H1 (cell line): ENCODE results near the gene COL20A1. TPM values are rescaled to one million over a fixed set of nuclear protein-coding genes. Genes with fewer than 3 reads are reported as not detected.

Experiments
- CTCF ChIA-PET: fragments of 300-600 bp; sonication (Branson Sonifier 250); formaldehyde crosslinking; loops from one replicate; lab custom pipeline; 2021; ENCODE audit not compliant: partially characterized antibody; lab: Charles Lee
- POLR2A ChIA-PET: fragments of 300-600 bp; sonication (Branson Sonifier 250); formaldehyde crosslinking; loops from one replicate; lab custom pipeline; 2021; ENCODE audit warnings: inconsistent platforms; ENCODE audit not compliant: partially characterized antibody; lab: Charles Lee
- DNase-seq, 2 experiments: peaks; one replicate each; pipeline versions ENCODE4 v3.0.0 to v3.0.0-alpha.2; 2010 to 2022; ENCODE audit warnings: low spot score in 2 of 2, low read depth in 1 of 2, mixed read lengths in 1 of 2
- FAIRE-seq: peaks from 2 replicates; lab custom pipeline; 2011; peaks lifted over from hg19 to GRCh38; lab: Jason Lieb, UNC
- H2AFZ ChIP-seq: 2 replicates; pipeline ENCODE4 v1.8.1; 2012; ENCODE audit warnings: low read length, inconsistent platforms
- H2AK5ac ChIP-seq: 2 replicates; pipeline ENCODE4 v1.6.1; 2013; ENCODE audit warnings: low read depth, low read length
- H2BK120ac ChIP-seq: replicated peaks from 2 replicates; pipeline ENCODE3; 2013; ENCODE audit warnings: low read depth, low read length, inconsistent platforms
- H2BK12ac ChIP-seq: 2 replicates; pipeline ENCODE4 v1.6.1; 2013; ENCODE audit warnings: low read depth, low read length
- H2BK15ac ChIP-seq: 2 replicates; pipeline ENCODE4 v1.6.1; 2013; ENCODE audit warnings: low read length
- H2BK20ac ChIP-seq: 2 replicates; pipeline ENCODE4 v1.6.1; 2013; ENCODE audit warnings: low read length
- H2BK5ac ChIP-seq: 2 replicates; pipeline ENCODE4 v1.6.1; 2013; ENCODE audit warnings: low read depth, low read length
- H3K14ac ChIP-seq: 2 replicates; pipeline ENCODE4 v1.6.1; 2013; ENCODE audit warnings: inconsistent platforms; ENCODE audit not compliant: insufficient read length
- H3K18ac ChIP-seq: 2 replicates; pipeline ENCODE4 v1.6.1; 2013; ENCODE audit warnings: low read length; ENCODE audit errors: extremely low read depth
- H3K23ac ChIP-seq: 2 replicates; pipeline ENCODE4 v1.6.1; 2013; ENCODE audit warnings: inconsistent platforms; ENCODE audit not compliant: insufficient read length
- H3K23me2 ChIP-seq: 2 replicates; pipeline ENCODE4 v1.6.1; 2013; ENCODE audit warnings: low read depth, low read length
- H3K27ac ChIP-seq: 2 replicates; pipeline ENCODE4 v1.6.1; 2011; ENCODE audit warnings: low read depth, low read length, inconsistent platforms
- H3K27me3 ChIP-seq, 4 experiments: replicated peaks in 1 of 4; 1 replicate in 1 of 4; 2 replicates in 3 of 4; pipeline versions ENCODE4 v1.6.1 to v1.8.1; 2011 to 2013; ENCODE audit warnings: low read length in 3 of 4, mild to moderate bottlenecking in 3 of 4, inconsistent platforms in 2 of 4, mixed read lengths in 2 of 4, moderate library complexity in 1 of 4; ENCODE audit not compliant: control insufficient read depth in 3 of 4, insufficient read depth in 3 of 4; ENCODE audit errors: extremely low read depth in 1 of 4
- H3K36me3 ChIP-seq, 4 experiments: 2 replicates each; pipeline versions ENCODE4 v1.6.1 to v1.8.1; 2011 to 2013; ENCODE audit warnings: mild to moderate bottlenecking in 4 of 4, low read length in 3 of 4, moderate library complexity in 2 of 4, control low read depth in 1 of 4, inconsistent platforms in 1 of 4; ENCODE audit not compliant: insufficient read depth in 4 of 4, control insufficient read depth in 2 of 4
- H3K4ac ChIP-seq: replicated peaks from 2 replicates; pipeline ENCODE3; 2013; ENCODE audit warnings: low read length, low read depth, mixed read lengths, inconsistent platforms; ENCODE audit not compliant: insufficient read length
- H3K4me1 ChIP-seq, 4 experiments: replicated peaks in 1 of 4; 1 replicate in 1 of 4; 2 replicates in 3 of 4; pipeline versions ENCODE4 v1.6.1 to v1.8.1; 2011 to 2013; ENCODE audit warnings: low read length in 3 of 4, inconsistent platforms in 2 of 4, mixed read lengths in 1 of 4; ENCODE audit not compliant: insufficient read depth in 4 of 4, control insufficient read depth in 3 of 4
- H3K4me2 ChIP-seq, 2 experiments: 2 replicates each; pipeline versions ENCODE4 v1.6.1 to v1.8.1; 2011 to 2013; ENCODE audit warnings: low read depth in 2 of 2, low read length in 2 of 2, control low read depth in 1 of 2, inconsistent platforms in 1 of 2, mild to moderate bottlenecking in 1 of 2; ENCODE audit not compliant: insufficient read depth in 1 of 2
- H3K4me3 ChIP-seq, 4 experiments: fragments of 200-600, 300-600 bp in 1 of 4; sonication (generic), shearing (Covaris generic), sonication (Bioruptor Twin) in 1 of 4; 2 replicates each; pipeline versions ENCODE4 v1.5.1 to v1.8.1; 2011 to 2016; ENCODE audit warnings: low read length in 4 of 4, low read depth in 3 of 4, control low read depth in 2 of 4, inconsistent platforms in 2 of 4, mild to moderate bottlenecking in 2 of 4, mixed read lengths in 1 of 4, moderate library complexity in 1 of 4; ENCODE audit not compliant: insufficient read depth in 2 of 4; ENCODE audit errors: extremely low read depth in 1 of 4
- H3K56ac ChIP-seq: replicated peaks from 2 replicates; pipeline ENCODE3; 2013; ENCODE audit warnings: low read depth, mild to moderate bottlenecking, mixed read lengths, low read length, inconsistent platforms; ENCODE audit not compliant: insufficient read length
- H3K79me1 ChIP-seq: 2 replicates; pipeline ENCODE4 v1.6.1; 2013; ENCODE audit warnings: low read depth, low read length, control low read depth
- H3K79me2 ChIP-seq, 2 experiments: 2 replicates each; pipeline versions ENCODE4 v1.6.1 to v1.8.1; 2012 to 2013; ENCODE audit warnings: low read length in 2 of 2, mild to moderate bottlenecking in 2 of 2, inconsistent platforms in 1 of 2; ENCODE audit not compliant: insufficient read depth in 2 of 2, control insufficient read depth in 1 of 2
- H3K9ac ChIP-seq, 4 experiments: replicated peaks in 1 of 4; 1 replicate in 1 of 4; 2 replicates in 3 of 4; pipeline versions ENCODE4 v1.6.1 to v1.8.1; 2011 to 2013; ENCODE audit warnings: low read depth in 3 of 4, low read length in 3 of 4, control low read depth in 2 of 4, mild to moderate bottlenecking in 2 of 4, moderate library complexity in 2 of 4, inconsistent platforms in 1 of 4; ENCODE audit errors: extremely low read depth in 1 of 4
- H3K9me3 ChIP-seq, 2 experiments: 2 replicates each; pipeline versions ENCODE4 v1.6.1 to v1.8.1; 2012 to 2013; ENCODE audit warnings: mild to moderate bottlenecking in 2 of 2, moderate library complexity in 2 of 2, control low read depth in 1 of 2, inconsistent platforms in 1 of 2, low read depth in 1 of 2, low read length in 1 of 2, mixed read lengths in 1 of 2; ENCODE audit not compliant: insufficient read depth in 2 of 2
- H4K20me1 ChIP-seq, 2 experiments: replicated peaks in 1 of 2; 2 replicates each; pipeline versions ENCODE3 to v1.8.1; 2011 to 2013; ENCODE audit warnings: inconsistent platforms in 2 of 2, low read length in 2 of 2, mild to moderate bottlenecking in 1 of 2; ENCODE audit not compliant: insufficient read depth in 2 of 2, control insufficient read depth in 1 of 2
- H4K5ac ChIP-seq: 2 replicates; pipeline ENCODE4 v1.6.1; 2013; ENCODE audit warnings: low read length, low read depth, mixed read lengths, inconsistent platforms; ENCODE audit not compliant: insufficient read length
- H4K8ac ChIP-seq: 2 replicates; pipeline ENCODE4 v1.8.0; 2013; ENCODE audit warnings: mild to moderate bottlenecking, moderate library complexity, low read length, inconsistent platforms; ENCODE audit not compliant: insufficient read depth; ENCODE audit errors: extremely low read depth
- H4K91ac ChIP-seq: replicated peaks from 2 replicates; pipeline ENCODE3; 2013; ENCODE audit warnings: low read length, mixed read lengths, inconsistent platforms; ENCODE audit not compliant: insufficient read length
- BCL11A ChIP-seq, 2 experiments: IDR thresholded peaks; one replicate each; pipeline ENCODE4 v1.6.1; 2011; ENCODE audit warnings: low read depth in 2 of 2, low read length in 2 of 2, mild to moderate bottlenecking in 2 of 2
- GTF2F1 ChIP-seq: IDR thresholded peaks from 2 replicates; pipeline ENCODE4 v1.6.1; 2012; ENCODE audit warnings: low read depth, low read length, improper control_type of control experiment, borderline replicate concordance
- YY1 ChIP-seq: IDR thresholded peaks from 2 replicates; pipeline ENCODE4 v1.6.1; 2011; ENCODE audit warnings: low read depth, mild to moderate bottlenecking, low read length
- WGBS, 2 experiments: shearing (Covaris generic) in 1 of 2; methylation state at CpG; one replicate each; pipeline versions ENCODE4 v1.1.6 to v1.1.7; 2013 to 2015; ENCODE audit warnings: low lambda C conversion rate in 2 of 2, mixed read lengths in 2 of 2, inconsistent platforms in 1 of 2, low coverage in 1 of 2, missing lambda C conversion rate in 1 of 2; ENCODE audit not compliant: insufficient replicate concordance in 2 of 2, insufficient coverage in 1 of 2, insufficient read length in 1 of 2; ENCODE audit errors: extremely low coverage in 1 of 2, missing lambda C conversion rate in 1 of 2; 5-methylcytosine and 5-hydroxymethylcytosine counted together
- polyA plus RNA-seq, 7 experiments: library from polyadenylated mRNA; depleted of rRNA in 3 of 7; stranded (reverse) in 5 of 7; unstranded in 2 of 7; fragments of >200 nt in 5 of 7; fragments of 200-250 nt in 2 of 7; gene quantifications; 1 replicate in 5 of 7; 2 replicates in 1 of 7; 4 replicates in 1 of 7; pipeline versions ENCODE4 v1.2.1 to v1.2.3, GENCODE V29; 2011 to 2013; ENCODE audit warnings: missing spikeins in 2 of 7, mixed read lengths in 2 of 7
- total RNA-seq: library from RNA; stranded (reverse); fragmentation: NEBNext Ultra II Directional; extraction: Animal tissue kit (Norgen Biotek cat#: 25700); gene quantifications from 2 replicates; pipeline ENCODE4 v1.2.1, GENCODE V29; 2021

COL20A1 gene
- total and polyA plus RNA-seq, 2 of the 8 experiments (the other 6 are each of a cell fraction or from before 2014, with no cell fraction given), result 0.19 to 0.21 TPM

DNA sequence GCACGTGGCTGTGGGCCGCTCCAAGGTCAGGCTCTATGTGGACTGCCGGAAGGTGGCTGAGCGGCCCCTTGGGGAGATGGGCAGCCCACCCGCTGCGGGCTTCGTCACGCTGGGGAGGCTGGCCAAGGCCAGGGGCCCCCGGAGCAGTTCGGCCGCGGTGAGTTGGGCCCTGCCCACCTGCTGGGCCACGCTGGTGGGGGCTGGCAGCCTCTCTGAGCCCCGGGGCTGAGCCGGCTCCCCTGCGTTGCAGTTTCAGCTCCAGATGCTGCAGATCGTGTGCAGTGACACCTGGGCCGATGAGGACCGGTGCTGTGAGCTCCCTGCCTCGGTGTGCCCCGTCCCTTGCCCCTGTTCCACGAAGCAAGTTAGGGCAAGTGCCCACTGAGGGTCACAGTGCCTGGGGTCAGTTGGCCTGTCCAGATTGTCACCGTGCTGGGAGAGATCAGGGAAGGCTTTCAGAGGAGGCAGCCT is 27.1 kb downstream of the COL20A1 start:
- no peak overlapping the region for H2BK15ac ChIP-seq
- TF ChIP-seq BCL11A (IDR thresholded peaks at IDR 0.05; ENCODE audit: low read depth in 2 of 2, low read length in 2 of 2), result no peak
- TF ChIP-seq GTF2F1, result no peak
- TF ChIP-seq YY1, result no peak
- no peaks in the 10 kb centered on the region for H4K20me1 ChIP-seq
- no peak overlapping the region for H3K23ac ChIP-seq
- H3K79me1 ChIP-seq, result no peaks in the 10 kb centered on the region
- no peak overlapping the region for H3K14ac ChIP-seq
- no peak overlapping the region for H2BK120ac ChIP-seq
- no peak overlapping the region for H3K56ac ChIP-seq
- H3K9me3 ChIP-seq, result no peaks in the 10 kb centered on the region
- H3K27me3 ChIP-seq, result no peaks in the 10 kb centered on the region
- no peak overlapping the region for H2BK20ac ChIP-seq
- no peak overlapping the region for H3K4me3 ChIP-seq
- no peaks in the 10 kb centered on the region for H3K36me3 ChIP-seq
- H3K79me2 ChIP-seq, result no peaks in the 10 kb centered on the region
- no peaks in the 10 kb centered on the region; a peak in 1 of 7 replicates for H3K4me1 ChIP-seq
- H3K4ac ChIP-seq, result no peak overlapping the region
- no peak overlapping the region for H2BK5ac ChIP-seq
- POLR2A ChIA-PET, result no interaction called here
- no peak overlapping the region for H2AFZ ChIP-seq
- H3K9ac ChIP-seq, result no peak overlapping the region
- H4K5ac ChIP-seq, result no peak overlapping the region
- no peak overlapping the region for H2AK5ac ChIP-seq
- no peak overlapping the region for H4K91ac ChIP-seq
- no peak overlapping the region for H4K8ac ChIP-seq
- DNase-seq (no peak), FAIRE-seq (no peak)
- CTCF ChIA-PET, result interaction anchor here (2.4 to 6.6 kb wide), 3 partner anchors 11 to 62 kb away, joined by 13 to 45 read pairs (median 14); no protein-coding TSS in a partner anchor
- 93% methylated on average over 22 of the region's 23 CpGs; no CpG with 5 or more reads in 1 of the 2 experiments for WGBS, 2 experiments
- H3K27ac ChIP-seq, result no peak overlapping the region
- no peak overlapping the region for H3K18ac ChIP-seq
- no peaks in the 10 kb centered on the region for H3K23me2 ChIP-seq
- no peak overlapping the region for H2BK12ac ChIP-seq
- no peak overlapping the region for H3K4me2 ChIP-seq
